ENCODE data around the gene ENO3. TPM values are rescaled to one million over a fixed set of nuclear protein-coding genes. Genes with fewer than 3 reads are reported as not detected.

Gene ENO3
- total and polyA plus RNA-seq, 5 donors = 198 to 695 (median 246) TPM

DNA sequence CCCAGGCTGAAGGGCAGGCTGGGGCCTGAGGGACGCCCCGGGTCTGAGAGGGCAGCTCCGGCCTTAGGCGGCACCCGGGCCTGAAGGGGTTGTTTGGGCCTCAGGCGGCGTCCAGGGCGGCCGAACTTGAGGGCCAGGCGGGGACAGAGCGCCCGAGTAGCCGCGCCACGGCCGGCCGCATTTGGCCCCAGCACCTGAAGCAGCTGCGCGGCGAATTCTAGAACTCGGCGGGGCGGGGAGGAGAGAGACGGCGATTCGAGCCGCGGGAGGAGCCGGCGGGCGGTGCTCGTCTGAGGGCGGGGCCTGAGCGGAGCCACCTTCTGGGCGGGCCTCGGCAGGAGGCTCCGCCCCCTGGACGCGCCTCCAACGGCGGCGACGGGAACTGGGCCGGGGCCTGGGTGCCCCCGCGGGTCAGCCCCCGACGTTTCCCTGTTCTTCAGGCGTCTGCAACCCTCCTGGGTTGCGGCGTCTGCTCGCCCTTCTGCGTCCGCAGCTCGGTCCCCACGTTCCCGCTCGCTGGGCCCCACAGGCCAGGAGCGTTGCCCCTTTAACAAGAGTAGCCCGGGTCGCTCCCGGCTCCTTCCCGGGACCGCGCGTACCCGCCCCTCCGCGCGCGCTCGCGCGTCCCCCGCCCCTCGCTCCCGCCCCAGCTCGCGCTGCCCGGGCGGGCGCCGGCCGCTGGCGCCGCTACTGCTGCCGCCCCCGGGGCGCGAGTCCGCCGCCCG, 46.5 kb downstream of the ENO3 start, which contains the start of the genes INCA1 and KIF1C:
Gene INCA1 (minus strand): TSS at position 221 of the 725 bp plus-strand sequence. CDS start 3,085 bp downstream, outside the sequence.
Gene KIF1C (plus strand): TSS at position 649 of the 725 bp plus-strand sequence. CDS start 2,297 bp downstream, outside the sequence.
- under 1% methylated on average over 93 of the region's 93 CpGs for WGBS
- Histone ChIP-seq H3K4me1 (ENCODE audit: control insufficient read depth, insufficient read depth, low read length) (no peaks in the 10 kb centered on the region), H3K4me3 (ENCODE audit: low read length) (peak within 1 kb of the TSS; percentile 89), H3K27me3 (ENCODE audit: control insufficient read depth, insufficient read depth) (no peaks in the 10 kb centered on the region), H3K27ac (ENCODE audit: low read length) (peak within 1 kb of the TSS; percentile 94), H3K9me3 (ENCODE audit: control insufficient read depth, low read length) (no peaks in the 10 kb centered on the region)
- peak; percentile 95 to 98 (median 98) for DNase-seq
- intact Hi-C loops (cut with DNase I) = no loop called here
- peak; percentile 93 to 94 for ATAC-seq

DNA sequence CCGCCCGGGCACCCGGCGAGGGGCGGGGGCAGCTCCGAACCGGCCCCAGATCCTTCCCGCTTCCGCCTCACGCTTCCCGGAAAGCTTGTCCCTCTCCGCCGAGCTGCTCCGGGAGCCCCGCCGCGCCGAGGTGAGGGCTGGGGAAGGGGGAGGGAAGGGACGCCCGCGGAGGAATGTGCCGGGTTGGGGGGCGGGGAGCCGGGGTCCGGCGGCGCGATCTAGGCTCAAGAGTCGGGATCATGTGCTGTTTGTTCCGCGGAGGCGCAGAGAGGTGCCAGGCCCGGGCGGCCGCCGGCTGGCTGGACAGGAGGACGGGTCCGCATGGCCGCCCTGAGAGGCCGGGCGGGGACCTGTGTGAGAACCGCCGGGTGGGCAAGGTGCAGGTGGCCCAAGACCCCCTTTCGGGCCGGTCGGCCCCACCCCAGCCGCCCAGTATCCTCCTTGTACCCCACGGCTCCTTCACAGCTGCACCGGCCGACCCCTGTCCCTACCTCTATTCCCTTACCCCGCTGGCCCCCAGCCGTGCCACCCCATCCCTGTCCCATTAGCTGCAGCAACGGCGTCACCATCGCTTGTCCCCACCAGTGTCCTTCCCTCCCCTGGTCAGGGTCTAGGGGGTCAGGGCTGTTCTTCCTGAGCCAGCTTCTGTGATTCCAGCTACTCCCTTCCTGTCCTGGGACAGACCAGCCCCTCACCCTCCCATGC, 47.3 kb downstream of the ENO3 start:
- intact Hi-C loops (cut with DNase I) = no loop called here
- peak; percentile 3 to 12 for ATAC-seq
- WGBS = under 1% methylated on average over 55 of the region's 55 CpGs
- Histone ChIP-seq H3K4me3 (ENCODE audit: low read length) (peak overlapping the region; percentile 89), H3K9me3 (ENCODE audit: control insufficient read depth, low read length) (no peaks in the 10 kb centered on the region), H3K27me3 (ENCODE audit: control insufficient read depth, insufficient read depth) (no peaks in the 10 kb centered on the region), H3K4me1 (ENCODE audit: control insufficient read depth, insufficient read depth, low read length) (no peaks in the 10 kb centered on the region), H3K27ac (ENCODE audit: low read length) (peak overlapping the region; percentile 94)
- peak; percentile 66 to 86 (median 86) for DNase-seq

DNA sequence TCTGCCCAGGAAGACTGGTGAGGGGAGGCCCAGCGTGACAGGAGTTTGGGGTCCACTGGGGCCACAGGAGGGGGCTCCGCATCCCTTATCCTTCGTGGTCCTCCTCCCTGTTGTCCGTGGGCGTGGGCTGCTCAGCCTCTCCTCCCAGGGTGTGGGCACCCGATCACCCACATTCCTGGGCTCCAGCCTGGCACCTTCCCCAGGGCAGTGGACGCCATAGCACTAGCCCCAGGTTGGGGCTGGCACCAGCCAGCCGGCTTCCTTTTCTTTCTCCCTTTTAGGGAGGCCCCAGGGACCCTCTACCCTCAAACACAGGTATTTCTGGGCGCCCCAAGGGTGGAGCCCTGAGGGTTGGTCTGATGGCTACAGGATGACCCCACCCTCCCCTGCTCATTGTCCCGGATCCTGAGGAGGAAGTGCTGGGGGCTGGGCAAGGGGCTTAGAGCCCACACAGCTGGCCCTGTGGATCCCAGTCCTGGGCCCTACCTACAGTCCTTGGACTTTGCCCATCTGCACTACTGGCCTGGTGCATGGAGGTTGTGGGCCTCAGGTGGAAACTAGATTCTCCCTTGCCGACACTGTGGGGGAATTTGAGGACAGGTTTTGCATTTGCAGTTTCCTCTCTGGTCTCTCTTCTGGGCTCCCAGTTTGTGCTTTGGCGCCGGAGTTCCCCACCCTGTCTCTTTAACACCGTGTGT, 48.0 kb downstream of the ENO3 start:
- intact Hi-C loops (cut with DNase I) = no loop called here
- Histone ChIP-seq H3K27ac (ENCODE audit: low read length) (peak overlapping the region; percentile 94), H3K27me3 (ENCODE audit: control insufficient read depth, insufficient read depth) (no peaks in the 10 kb centered on the region), H3K4me3 (ENCODE audit: low read length) (peak overlapping the region; percentile 89), H3K4me1 (ENCODE audit: control insufficient read depth, insufficient read depth, low read length) (no peaks in the 10 kb centered on the region), H3K9me3 (ENCODE audit: control insufficient read depth, low read length) (no peaks in the 10 kb centered on the region)
- DNase-seq = peak in 1 of 3 donors; percentile 68
- ATAC-seq = peak; percentile 0 to 2
- 14% methylated on average over 14 of the region's 14 CpGs for WGBS

DNA sequence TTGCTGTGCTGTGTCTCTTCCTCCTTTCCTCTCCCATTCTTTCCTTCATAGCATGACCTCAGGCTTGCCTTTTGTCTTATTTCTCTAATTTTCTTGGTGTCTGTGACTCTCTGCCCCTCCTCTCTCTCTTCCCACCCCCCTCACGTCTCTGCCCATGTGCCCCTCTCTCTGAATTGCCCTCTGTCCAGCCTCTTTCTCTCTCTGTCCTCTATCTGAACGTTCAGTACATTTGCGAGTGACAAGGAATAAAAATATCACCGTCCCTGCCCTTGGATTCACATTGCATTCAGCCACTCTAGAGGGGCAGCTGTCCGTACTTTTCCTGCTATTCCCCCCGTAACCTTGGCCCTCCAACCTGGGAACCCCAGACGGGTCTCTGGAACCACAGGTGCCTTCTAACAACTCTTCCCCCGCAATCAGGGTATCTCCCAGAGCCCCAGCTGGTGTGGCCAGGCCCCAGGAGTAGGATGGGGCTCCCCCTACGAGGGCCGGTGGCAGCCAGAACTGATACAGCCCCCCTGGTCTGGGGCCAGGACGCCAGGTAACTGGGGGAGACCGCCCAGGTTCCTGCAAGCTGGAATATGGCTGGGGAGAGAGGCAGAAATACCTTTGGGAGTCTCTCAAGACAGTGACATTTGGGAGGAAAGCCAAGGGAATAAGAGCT, 48.6 kb downstream of the ENO3 start:
- Histone ChIP-seq H3K4me1 (ENCODE audit: control insufficient read depth, insufficient read depth, low read length) (no peaks in the 10 kb centered on the region), H3K4me3 (ENCODE audit: low read length) (peak overlapping the region; percentile 89), H3K27ac (ENCODE audit: low read length) (peak overlapping the region; percentile 94), H3K27me3 (ENCODE audit: control insufficient read depth, insufficient read depth) (no peaks in the 10 kb centered on the region), H3K9me3 (ENCODE audit: control insufficient read depth, low read length) (no peaks in the 10 kb centered on the region)
- WGBS = 47% methylated on average over 12 of the region's 12 CpGs
- DNase-seq = peak in 1 of 3 donors; percentile 50
- intact Hi-C loops (cut with DNase I) = no loop called here
- ATAC-seq = peak in 1 of 2 donors; percentile 1

DNA sequence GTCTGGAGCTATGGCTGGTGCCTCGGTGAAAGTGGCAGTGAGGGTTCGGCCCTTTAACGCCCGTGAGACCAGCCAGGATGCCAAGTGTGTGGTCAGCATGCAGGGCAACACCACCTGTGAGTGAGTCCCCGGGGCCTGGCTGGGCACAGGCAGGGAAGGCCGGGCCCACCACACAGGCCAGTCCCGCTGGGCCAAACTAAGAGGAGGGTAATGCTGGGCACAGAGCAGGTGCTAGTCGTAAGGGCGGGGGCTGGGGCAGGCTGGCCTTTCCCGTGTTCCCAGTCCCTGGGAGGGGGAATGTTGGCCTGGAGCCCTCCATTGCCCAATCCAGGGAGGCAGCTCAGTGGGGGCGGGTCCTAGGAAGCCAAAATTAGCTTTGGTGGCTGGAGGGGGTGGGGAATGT, 49.3 kb downstream of the ENO3 start:
- peak; percentile 58 to 63 for ATAC-seq
- 52% methylated on average over 11 of the region's 11 CpGs for WGBS
- Histone ChIP-seq H3K9me3 (ENCODE audit: control insufficient read depth, low read length) (no peaks in the 10 kb centered on the region), H3K27ac (ENCODE audit: low read length) (peak overlapping the region; percentile 94), H3K4me3 (ENCODE audit: low read length) (peak overlapping the region; percentile 89), H3K27me3 (ENCODE audit: control insufficient read depth, insufficient read depth) (no peaks in the 10 kb centered on the region), H3K4me1 (ENCODE audit: control insufficient read depth, insufficient read depth, low read length) (no peaks in the 10 kb centered on the region)
- peak; percentile 87 to 94 (median 93) for DNase-seq
- intact Hi-C loops (cut with DNase I) = no loop called here

DNA sequence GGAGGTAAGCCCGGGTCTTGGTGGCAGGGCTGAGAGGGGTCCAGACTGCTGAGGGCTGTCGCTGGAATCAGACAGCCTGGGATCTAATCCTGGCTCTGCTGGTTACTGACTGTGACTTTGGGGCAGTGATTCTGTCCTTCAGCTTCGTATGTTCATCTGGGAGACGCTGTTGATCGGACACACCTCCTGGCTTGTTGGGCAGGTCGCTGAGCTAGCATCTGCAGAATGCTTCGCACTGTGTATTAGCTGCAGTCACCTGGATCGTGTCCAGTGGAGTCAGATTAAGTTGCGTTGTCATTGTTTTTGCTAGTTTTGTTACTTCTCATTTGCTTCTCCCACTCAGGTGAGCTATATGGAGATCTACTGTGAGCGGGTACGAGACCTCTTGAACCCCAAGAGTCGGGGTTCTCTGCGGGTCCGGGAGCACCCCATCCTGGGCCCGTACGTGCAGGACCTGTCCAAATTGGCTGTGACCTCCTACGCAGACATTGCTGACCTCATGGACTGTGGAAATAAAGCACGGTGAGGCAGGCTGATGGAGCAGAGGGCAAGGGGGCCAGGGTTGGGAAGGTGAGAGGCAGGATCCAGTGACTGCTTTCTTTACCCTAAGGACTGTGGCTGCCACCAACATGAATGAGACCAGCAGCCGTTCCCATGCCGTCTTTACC, 51.3 kb downstream of the ENO3 start:
- no peaks in the 10 kb centered on the region for H3K9me3 ChIP-seq (ENCODE audit: control insufficient read depth, low read length)
- intact Hi-C loops (cut with DNase I) = no loop called here
- no peak for ATAC-seq
- H3K4me3 ChIP-seq (ENCODE audit: low read length) = no peak overlapping the region
- H3K27me3 ChIP-seq (ENCODE audit: control insufficient read depth, insufficient read depth) = no peaks in the 10 kb centered on the region
- no peaks in the 10 kb centered on the region for H3K4me1 ChIP-seq (ENCODE audit: control insufficient read depth, insufficient read depth, low read length)
- no peak for DNase-seq
- 90% methylated on average over 20 of the region's 20 CpGs for WGBS
- no peak overlapping the region for H3K27ac ChIP-seq (ENCODE audit: low read length)

DNA sequence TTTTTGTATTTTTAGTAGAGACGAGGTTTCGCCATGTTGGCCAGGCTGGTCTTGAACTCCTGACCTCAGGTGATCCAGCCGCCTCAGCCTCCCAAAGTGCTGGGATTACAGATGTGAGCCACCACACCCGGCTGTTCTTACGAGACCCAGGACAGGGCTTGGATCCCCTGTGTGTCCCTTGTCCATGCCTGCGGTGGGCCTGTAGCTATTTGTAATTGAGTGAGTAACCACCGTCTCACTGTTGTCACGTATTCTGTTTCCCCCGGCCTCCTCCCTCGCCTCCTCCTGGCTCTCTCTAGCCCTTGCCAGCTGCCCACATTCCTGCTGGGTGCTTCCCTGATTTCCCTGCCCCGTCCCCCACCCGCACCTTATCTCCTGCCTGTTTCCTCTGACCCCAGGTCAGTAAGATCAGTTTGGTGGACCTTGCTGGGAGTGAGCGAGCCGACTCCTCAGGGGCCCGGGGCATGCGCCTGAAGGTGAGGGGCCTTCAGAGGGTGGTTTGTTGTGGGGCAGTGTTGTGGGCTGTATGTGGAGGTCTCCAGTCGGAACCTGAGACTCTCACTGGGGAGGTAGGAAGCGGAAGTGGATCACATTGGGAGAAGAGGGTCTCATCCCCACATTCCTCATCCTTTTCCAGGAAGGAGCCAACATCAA, 52.4 kb downstream of the ENO3 start:
- ATAC-seq (no peak), DNase-seq (no peak)
- no peaks in the 10 kb centered on the region for H3K27me3 ChIP-seq (ENCODE audit: control insufficient read depth, insufficient read depth)
- H3K4me1 ChIP-seq (ENCODE audit: control insufficient read depth, insufficient read depth, low read length) = no peaks in the 10 kb centered on the region
- H3K27ac ChIP-seq (ENCODE audit: low read length) = no peak overlapping the region
- intact Hi-C loops (cut with DNase I) = no loop called here
- H3K9me3 ChIP-seq (ENCODE audit: control insufficient read depth, low read length) = no peaks in the 10 kb centered on the region
- H3K4me3 ChIP-seq (ENCODE audit: low read length) = no peak overlapping the region
- 86% methylated on average over 18 of the region's 18 CpGs for WGBS

Small RNA genes within 50 kb of the gene (microRNA-seq; reads per million reads assigned to microRNA genes)
- gene MIR6864 (0 reads per million in 2 donors), gene MIR6865 (0 reads per million in 2 donors)

Other genes with a start within 250 kb of the ENO3 start
- gene PELP1, start 247.0 kb upstream of the ENO3 start, total RNA-seq = 10 to 100 TPM; 29.7 to 40.9 (median 36.7) TPM
- gene PELP1, start 247.0 kb upstream of the ENO3 start, polyA plus RNA-seq = 21.1 TPM
- 10 to 100 TPM; 21.6 to 35.1 (median 25.5) TPM for gene ARRB2, start 240.5 kb upstream of the ENO3 start, total RNA-seq
- 17.0 TPM for gene ARRB2, start 240.5 kb upstream of the ENO3 start, polyA plus RNA-seq
- gene MED11, start 219.7 kb upstream of the ENO3 start, total RNA-seq = 10 to 100 TPM; 17.8 to 21.6 (median 21.0) TPM
- 47.6 TPM for gene MED11, start 219.7 kb upstream of the ENO3 start, polyA plus RNA-seq
- under 1 TPM; 0.20 to 0.53 (median 0.33) TPM for gene ZMYND15, start 211.3 kb upstream of the ENO3 start, total RNA-seq
- 0.23 TPM for gene ZMYND15, start 211.3 kb upstream of the ENO3 start, polyA plus RNA-seq
- gene CXCL16, start 211.2 kb upstream of the ENO3 start, total RNA-seq = 1 to 10 TPM; 5.0 to 6.3 (median 5.5) TPM
- gene CXCL16, start 211.2 kb upstream of the ENO3 start, polyA plus RNA-seq = 2.5 TPM
- not detected for gene TM4SF5, start 179.2 kb upstream of the ENO3 start, total RNA-seq
- not detected for gene TM4SF5, start 179.2 kb upstream of the ENO3 start, polyA plus RNA-seq
- gene VMO1, start 164.8 kb upstream of the ENO3 start, total RNA-seq = 1 to 10 TPM in 3 of 4 donors, under 1 TPM in 1; 0.45 to 1.6 (median 1.4) TPM
- 0.70 TPM for gene VMO1, start 164.8 kb upstream of the ENO3 start, polyA plus RNA-seq
- gene GLTPD2, start 162.2 kb upstream of the ENO3 start, total RNA-seq = not detected
- not detected for gene GLTPD2, start 162.2 kb upstream of the ENO3 start, polyA plus RNA-seq
- 100 to 1,000 TPM; 149 to 163 (median 151) TPM for gene PSMB6, start 155.0 kb upstream of the ENO3 start, total RNA-seq
- 234 TPM for gene PSMB6, start 155.0 kb upstream of the ENO3 start, polyA plus RNA-seq
- gene PLD2, start 144.0 kb upstream of the ENO3 start, total RNA-seq = 10 to 100 TPM; 12.0 to 15.3 (median 13.4) TPM
- gene PLD2, start 144.0 kb upstream of the ENO3 start, polyA plus RNA-seq = 10.0 TPM
- 10 to 100 TPM; 44.5 to 54.7 (median 49.3) TPM for gene MINK1, start 117.8 kb upstream of the ENO3 start, total RNA-seq
- gene MINK1, start 117.8 kb upstream of the ENO3 start, polyA plus RNA-seq = 31.1 TPM
- gene C17orf107, start 51.6 kb upstream of the ENO3 start, total RNA-seq = 1 to 10 TPM; 2.7 to 3.3 (median 2.8) TPM
- 3.6 TPM for gene C17orf107, start 51.6 kb upstream of the ENO3 start, polyA plus RNA-seq
- 100 to 1,000 TPM in 1 of 4 donors, 10 to 100 TPM in 3; 57.6 to 106 (median 68.9) TPM for gene CHRNE, start 48.0 kb upstream of the ENO3 start, total RNA-seq
- 63.6 TPM for gene CHRNE, start 48.0 kb upstream of the ENO3 start, polyA plus RNA-seq
- gene GP1BA, start 18.8 kb upstream of the ENO3 start, total RNA-seq = under 1 TPM in 1 of 4 donors, not detected in 3; 0.23 TPM
- gene GP1BA, start 18.8 kb upstream of the ENO3 start, polyA plus RNA-seq = 0.16 TPM
- gene SLC25A11, start 11.1 kb upstream of the ENO3 start, total RNA-seq = 100 to 1,000 TPM; 162 to 230 (median 202) TPM
- 200 TPM for gene SLC25A11, start 11.1 kb upstream of the ENO3 start, polyA plus RNA-seq
- 100 to 1,000 TPM in 1 of 4 donors, 10 to 100 TPM in 3; 76.6 to 108 (median 87.5) TPM for gene RNF167, start 10.9 kb upstream of the ENO3 start, total RNA-seq
- gene RNF167, start 10.9 kb upstream of the ENO3 start, polyA plus RNA-seq = 124 TPM
- 100 to 1,000 TPM; 148 to 229 (median 201) TPM for gene PFN1, start 2.6 kb upstream of the ENO3 start, total RNA-seq
- gene PFN1, start 2.6 kb upstream of the ENO3 start, polyA plus RNA-seq = 180 TPM
- 100 to 1,000 TPM; 106 to 133 (median 117) TPM for gene SPAG7, start 16.7 kb downstream of the ENO3 start, total RNA-seq
- gene SPAG7, start 16.7 kb downstream of the ENO3 start, polyA plus RNA-seq = 164 TPM
- 10 to 100 TPM; 35.3 to 44.4 (median 40.3) TPM for gene CAMTA2, start 36.6 kb downstream of the ENO3 start, total RNA-seq
- 43.5 TPM for gene CAMTA2, start 36.6 kb downstream of the ENO3 start, polyA plus RNA-seq
- gene INCA1, start 46.4 kb downstream of the ENO3 start, total RNA-seq = 1 to 10 TPM; 2.2 to 3.8 (median 3.2) TPM
- 5.0 TPM for gene INCA1, start 46.4 kb downstream of the ENO3 start, polyA plus RNA-seq
- gene KIF1C, start 46.8 kb downstream of the ENO3 start, total RNA-seq = 100 to 1,000 TPM; 519 to 727 (median 570) TPM
- 406 TPM for gene KIF1C, start 46.8 kb downstream of the ENO3 start, polyA plus RNA-seq
- gene SLC52A1, start 84.3 kb downstream of the ENO3 start, total RNA-seq = not detected
- not detected for gene SLC52A1, start 84.3 kb downstream of the ENO3 start, polyA plus RNA-seq
- gene ZFP3, start 127.3 kb downstream of the ENO3 start, total RNA-seq = 10 to 100 TPM; 11.7 to 14.2 (median 12.0) TPM
- gene ZFP3, start 127.3 kb downstream of the ENO3 start, polyA plus RNA-seq = 5.4 TPM
- 1 to 10 TPM; 4.0 to 7.4 (median 5.6) TPM for gene ZNF232, start 160.8 kb downstream of the ENO3 start, total RNA-seq
- gene ZNF232, start 160.8 kb downstream of the ENO3 start, polyA plus RNA-seq = 3.1 TPM
- gene USP6, start 164.9 kb downstream of the ENO3 start, total RNA-seq = under 1 TPM in 3 of 4 donors, not detected in 1; 0.06 to 0.20 (median 0.09) TPM
- under 0.01 TPM for gene USP6, start 164.9 kb downstream of the ENO3 start, polyA plus RNA-seq
- 1 to 10 TPM; 6.8 to 8.2 (median 7.8) TPM for gene ZNF594, start 240.7 kb downstream of the ENO3 start, total RNA-seq
- gene ZNF594, start 240.7 kb downstream of the ENO3 start, polyA plus RNA-seq = 2.4 TPM

All from right cardiac atrium (tissue), 5 donors.